Renal pelvis (tissue), 4 donors: ENCODE results near the gene TTBK1. TPM values are rescaled to one million over a fixed set of nuclear protein-coding genes. Genes with fewer than 3 reads are reported as not detected.

Experiments
- DNase-seq: peaks from one replicate; pipeline ENCODE4 v3.0.0-alpha.2; 2013
- polyA plus RNA-seq, 3 donors: library from polyadenylated mRNA; unstranded; fragments of 120-200 nt; gene quantifications; one replicate each; pipeline ENCODE4 v1.2.1, GENCODE V29; 2013; ENCODE audit not compliant: insufficient read length in 3 of 3

Gene TTBK1
- polyA plus RNA-seq, 3 donors, result 0.36 to 0.47 (median 0.43) TPM

- no peak for DNase-seq
Measured at GRCh38 chr6:43222418-43223059, 20.7 kb upstream of the TTBK1 start.

GRCh38 chr6:43223175-43223574, 20.1 kb upstream of the TTBK1 start:
- no peak for DNase-seq

GRCh38 chr6:43226192-43226851, 17.0 kb upstream of the TTBK1 start:
- DNase-seq, result no peak

- peak; percentile 80 for DNase-seq
Measured at GRCh38 chr6:43228951-43229802, 14.1 kb upstream of the TTBK1 start, which contains the start of gene DNPH1. Gene DNPH1, minus strand, starts transcription at chr6:43229481. Its CDS starts 25 bp downstream, at chr6:43229456.

GRCh38 chr6:43229803-43230620, 13.3 kb upstream of the TTBK1 start:
- DNase-seq, result no peak

GRCh38 chr6:43231053-43231452, 12.2 kb upstream of the TTBK1 start:
- DNase-seq, result no peak

- DNase-seq, result no peak
Measured at GRCh38 chr6:43231735-43232450, 11.4 kb upstream of the TTBK1 start.

GRCh38 chr6:43235841-43236240, 7.4 kb upstream of the TTBK1 start:
- DNase-seq, result no peak

- DNase-seq, result no peak
Measured at GRCh38 chr6:43239054-43239453, 4.2 kb upstream of the TTBK1 start.

- DNase-seq, result no peak
Measured at GRCh38 chr6:43240950-43241349, 2.3 kb upstream of the TTBK1 start.

GRCh38 chr6:43241446-43241845, 1.8 kb upstream of the TTBK1 start:
- DNase-seq, result no peak

GRCh38 chr6:43243664-43244321, 512 bp downstream of the TTBK1 start:
- no peak for DNase-seq

GRCh38 chr6:43246301-43247113, 3.2 kb downstream of the TTBK1 start:
- peak; percentile 53 for DNase-seq

GRCh38 chr6:43247114-43247999, 4.1 kb downstream of the TTBK1 start:
- peak; percentile 75 for DNase-seq

- no peak for DNase-seq
Measured at GRCh38 chr6:43248101-43248500, 4.8 kb downstream of the TTBK1 start.

GRCh38 chr6:43248791-43249190, 5.5 kb downstream of the TTBK1 start:
- no peak for DNase-seq

GRCh38 chr6:43250992-43251373, 7.7 kb downstream of the TTBK1 start:
- no peak for DNase-seq

- DNase-seq, result no peak
Measured at GRCh38 chr6:43253401-43253800, 10.1 kb downstream of the TTBK1 start.
